LHCN-M2 (cell line): ENCODE data around the gene CDKN1C. TPM values are rescaled to one million over a fixed set of nuclear protein-coding genes. Genes with fewer than 3 reads are reported as not detected.

Source experiments
- DNase-seq: peaks from one replicate; pipeline ENCODE4 v3.0.0-alpha.2; 2012; ENCODE audit warnings: low read depth
- total RNA-seq: library from RNA; depleted of rRNA; stranded (reverse); fragments of >200 nt; gene quantifications from 2 replicates; pipeline ENCODE4 v1.2.3, GENCODE V29; 2014

Gene CDKN1C
- total RNA-seq, 1 experiment from 2014 or later, result 2.5 TPM

GRCh38 chr11:2870460-2870859 is 15.1 kb downstream of the CDKN1C start:
- no peak for DNase-seq

DNA sequence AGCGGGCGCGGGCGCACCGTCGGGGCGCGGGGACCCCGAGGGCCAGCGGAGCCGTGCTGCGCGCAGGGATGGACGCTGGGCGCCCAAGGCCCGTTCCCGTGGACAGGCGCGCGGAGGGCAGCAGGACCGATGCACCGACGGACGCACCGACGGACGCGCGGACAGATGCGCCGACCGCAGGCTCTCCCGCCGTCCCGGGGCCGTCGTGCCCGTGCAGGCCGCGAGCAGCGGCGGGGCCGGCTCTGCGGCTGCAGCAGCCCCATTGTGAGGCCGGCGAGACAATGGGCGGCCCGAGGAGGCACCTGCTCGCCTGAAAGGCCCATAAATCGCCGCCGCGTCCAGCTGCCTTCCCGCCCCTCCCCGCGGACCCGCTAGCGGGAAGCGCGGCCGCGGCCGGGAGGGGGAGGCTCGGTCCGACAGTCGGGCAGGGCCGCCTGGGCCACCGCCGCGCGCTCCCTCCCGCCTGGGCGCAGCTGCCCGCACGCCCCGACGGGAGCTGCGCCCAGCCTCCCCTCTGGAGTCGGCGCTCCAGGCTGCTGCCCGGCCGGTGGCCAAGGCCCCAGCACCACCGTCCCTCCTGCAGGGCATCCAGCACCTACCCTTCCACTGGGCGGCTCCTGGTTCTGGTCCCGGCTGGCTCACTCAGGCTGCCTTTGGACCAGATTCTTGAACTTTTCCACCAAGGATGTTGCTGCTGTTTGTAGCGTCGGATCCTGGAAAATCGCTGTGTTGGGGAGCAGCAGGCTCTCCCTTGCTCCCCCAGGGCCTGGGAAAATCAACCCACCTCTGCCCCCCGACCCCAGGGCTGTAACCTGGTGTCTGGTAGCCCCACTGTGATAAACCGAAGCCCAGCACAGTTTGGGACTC is 15.8 kb downstream of the CDKN1C start:
- DNase-seq, result no peak

GRCh38 chr11:2869134-2869526 is 16.4 kb downstream of the CDKN1C start:
- no peak for DNase-seq

GRCh38 chr11:2868506-2869133 is 17.0 kb downstream of the CDKN1C start:
- DNase-seq, result no peak

DNA sequence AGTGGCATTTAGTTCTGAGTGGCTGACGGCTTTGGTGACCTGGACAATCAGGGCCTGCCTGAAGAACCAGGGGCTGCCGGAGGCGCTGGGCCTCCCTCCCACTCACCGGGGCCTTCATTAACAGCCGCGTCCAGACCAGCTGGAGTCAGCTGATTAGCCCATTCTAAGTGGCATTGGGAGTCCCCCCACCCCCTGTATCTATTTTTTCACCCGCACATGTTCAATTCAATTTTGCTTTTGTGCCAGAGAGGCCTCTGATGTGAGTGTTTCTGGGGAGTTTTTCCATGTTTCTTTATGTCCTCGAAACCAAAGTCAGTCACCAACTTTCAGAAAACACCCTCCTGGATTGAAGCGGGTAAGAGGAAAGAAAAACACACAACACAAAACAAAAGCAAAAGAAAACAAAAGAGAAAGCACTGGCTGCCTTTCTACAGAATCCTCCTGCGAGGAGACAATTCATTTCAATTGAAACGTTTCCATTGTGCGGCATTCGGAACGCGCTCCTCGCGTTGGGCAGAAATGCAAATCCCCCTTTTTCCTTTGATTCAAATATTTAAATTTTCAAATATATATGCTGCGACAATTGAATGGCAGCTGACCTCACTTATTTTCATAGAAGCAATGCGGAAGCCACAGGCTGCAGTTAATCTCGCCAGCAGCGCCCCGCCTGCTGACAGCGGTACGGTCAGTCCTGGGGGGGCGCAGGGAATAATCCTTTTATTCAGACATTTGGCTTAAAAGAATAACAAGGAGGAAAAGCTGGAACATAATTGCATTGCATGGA is 17.7 kb downstream of the CDKN1C start:
- DNase-seq, result no peak

GRCh38 chr11:2867142-2867541 is 18.4 kb downstream of the CDKN1C start:
- DNase-seq, result no peak

GRCh38 chr11:2865922-2866577 is 19.5 kb downstream of the CDKN1C start:
- DNase-seq, result no peak

- no peak for DNase-seq
These were observed 20.7 kb downstream of the CDKN1C start for GRCh38 chr11:2864901-2865300.

- no peak for DNase-seq
These were observed 22.3 kb downstream of the CDKN1C start for GRCh38 chr11:2863276-2863618.

- DNase-seq, result no peak
These were observed 22.9 kb downstream of the CDKN1C start for GRCh38 chr11:2862395-2863275.

DNA sequence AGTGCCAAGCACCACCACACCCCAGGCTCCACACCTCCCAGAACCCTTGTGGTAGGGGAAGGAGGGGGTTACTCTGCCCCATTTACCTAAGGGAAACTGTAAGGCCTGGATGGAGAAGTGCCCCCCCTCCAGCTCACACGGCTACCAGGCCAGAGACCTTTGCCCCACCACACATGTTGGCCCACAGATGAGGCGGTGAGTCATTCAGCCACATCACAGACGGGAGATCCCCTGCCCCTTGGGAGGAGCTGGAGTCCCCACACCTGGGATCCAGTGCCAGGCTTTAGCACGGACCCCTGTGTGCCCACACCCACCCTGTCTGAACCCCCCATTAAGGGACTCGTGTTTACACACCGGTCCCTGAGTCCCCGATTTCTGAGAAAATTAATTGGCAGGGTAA is 24.9 kb downstream of the CDKN1C start:
- DNase-seq, result peak; percentile 10

DNA sequence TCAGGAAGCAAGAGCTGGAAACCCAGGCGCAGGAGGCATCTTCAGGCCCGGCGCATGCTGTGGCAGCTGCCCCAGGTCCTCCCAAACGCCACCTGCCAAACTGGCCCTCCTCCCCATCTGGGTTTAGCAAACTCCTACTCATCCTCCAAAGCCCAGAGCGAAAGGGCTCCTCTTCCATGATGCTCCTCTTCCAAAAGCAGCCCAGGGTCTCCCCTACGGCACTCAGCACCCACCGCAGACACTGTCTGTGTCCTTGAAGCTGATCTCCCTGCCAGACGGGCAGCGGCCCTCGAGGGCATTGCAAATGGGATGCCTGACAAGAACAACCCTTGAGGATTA is 25.9 kb downstream of the CDKN1C start:
- DNase-seq, result no peak

DNA sequence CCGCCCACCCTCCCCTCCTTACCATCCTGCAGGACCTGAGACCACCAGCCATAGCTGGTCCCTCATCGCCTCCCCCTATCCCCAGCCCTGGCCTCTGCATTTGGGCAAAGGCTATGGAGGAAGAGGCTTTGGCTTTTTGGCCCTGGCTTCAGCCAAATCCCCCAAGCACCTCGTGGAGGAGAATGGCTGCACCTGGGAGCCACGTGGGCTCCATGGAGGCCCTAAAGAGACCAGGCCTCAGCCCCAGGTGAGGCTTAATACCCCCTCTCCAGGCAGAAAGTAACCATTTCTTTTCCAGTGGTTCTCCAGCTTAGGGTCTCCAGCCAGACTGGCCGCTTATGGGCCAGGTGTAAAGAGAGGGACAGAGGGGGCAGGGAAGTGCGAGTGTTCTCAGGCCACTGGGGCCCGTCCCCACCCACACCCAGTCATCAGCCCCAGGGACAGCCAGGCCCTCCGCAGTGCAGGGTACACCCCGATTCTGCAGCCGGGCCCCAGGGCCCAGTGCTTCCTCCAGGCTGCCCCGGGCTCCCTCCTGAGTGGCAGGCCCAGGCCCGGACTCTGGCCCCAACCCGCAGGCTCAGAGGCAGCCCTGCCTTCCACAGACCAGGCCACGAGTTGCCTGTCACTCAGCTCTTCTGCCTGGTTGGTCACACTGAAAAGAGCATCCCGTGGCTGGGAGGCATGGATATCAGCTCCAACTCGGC is 26.4 kb downstream of the CDKN1C start:
- no peak for DNase-seq

GRCh38 chr11:2857918-2858317 is 27.7 kb downstream of the CDKN1C start:
- no peak for DNase-seq

GRCh38 chr11:2857276-2857675 is 28.3 kb downstream of the CDKN1C start:
- no peak for DNase-seq

DNA sequence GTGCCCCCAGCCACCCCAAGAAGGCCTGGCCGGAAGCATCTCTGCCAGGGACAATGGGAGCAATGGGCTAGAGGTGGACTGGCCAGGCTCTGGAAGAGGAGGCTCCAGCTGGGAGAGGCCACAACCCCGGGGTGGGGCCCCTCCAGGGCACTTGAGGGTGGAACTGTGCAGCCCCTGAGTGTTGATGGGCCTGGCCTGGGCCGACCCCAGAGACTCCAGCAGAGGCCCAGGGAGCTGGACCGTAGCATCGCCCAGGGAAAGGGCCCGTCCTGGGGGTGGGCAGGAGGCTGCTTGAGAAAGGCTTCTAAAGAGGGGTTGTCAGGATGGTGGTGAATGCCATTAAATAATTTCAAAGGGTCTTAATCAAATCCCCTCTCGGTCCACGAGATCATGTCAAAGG is 30.4 kb downstream of the CDKN1C start:
- DNase-seq, result no peak

- no peak for DNase-seq
These were observed 31.5 kb downstream of the CDKN1C start for GRCh38 chr11:2853997-2854560.

DNA sequence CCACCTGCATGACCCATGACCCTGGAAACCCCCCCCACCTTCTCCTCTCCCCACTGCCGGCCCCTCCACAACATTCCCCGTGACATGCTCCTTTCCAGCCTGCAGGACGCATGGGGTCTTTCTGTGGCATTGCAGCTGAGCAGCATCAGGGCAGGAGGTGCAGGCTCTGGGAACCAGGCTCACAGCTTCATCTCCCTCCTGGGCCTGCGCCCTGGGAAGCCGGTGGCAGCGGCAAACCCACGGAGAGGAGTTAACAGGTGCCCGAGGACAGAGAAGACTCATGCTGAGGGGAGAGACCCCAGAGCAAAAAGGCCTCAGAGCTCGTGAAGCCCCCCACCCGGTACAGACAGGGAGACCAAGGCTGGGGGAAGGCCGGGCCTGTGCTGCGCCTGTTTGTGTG is 32.2 kb downstream of the CDKN1C start:
- DNase-seq, result no peak

- no peak for DNase-seq
These were observed 35.4 kb downstream of the CDKN1C start for GRCh38 chr11:2849994-2850770.
